Large intestine (tissue), 3 donors: ENCODE results near the gene SCAPER. TPM values are rescaled to one million over a fixed set of nuclear protein-coding genes. Genes with fewer than 3 reads are reported as not detected.

ENCODE experiments used
- DNase-seq, 2 donors: peaks; one replicate each; pipeline versions ENCODE4 v3.0.0 to v3.0.0-alpha.2; 2013
- H3K27ac ChIP-seq: one replicate; pipeline ENCODE4 v1.5.1; 2013; ENCODE audit warnings: low read length
- H3K27me3 ChIP-seq: 2 replicates; pipeline ENCODE4 v1.6.1; 2013; ENCODE audit warnings: low read length; ENCODE audit not compliant: control insufficient read depth, insufficient read depth
- H3K36me3 ChIP-seq: 2 replicates; pipeline ENCODE4 v1.6.1; 2013; ENCODE audit warnings: low read length; ENCODE audit not compliant: control insufficient read depth, insufficient read depth
- H3K4me1 ChIP-seq: one replicate; pipeline ENCODE4 v1.6.1; 2013; ENCODE audit warnings: low read length; ENCODE audit not compliant: control insufficient read depth, insufficient read depth
- H3K4me3 ChIP-seq: one replicate; pipeline ENCODE4 v1.5.1; 2013; ENCODE audit warnings: low read length
- H3K9me3 ChIP-seq: one replicate; pipeline ENCODE4 v1.6.1; 2013; ENCODE audit warnings: mild to moderate bottlenecking, low read depth, low read length, moderate library complexity; ENCODE audit not compliant: control insufficient read depth
- WGBS: methylation state at CpG from one replicate; pipeline ENCODE4 v1.1.5; 2013; ENCODE audit warnings: low lambda C conversion rate; ENCODE audit not compliant: insufficient coverage; 5-methylcytosine and 5-hydroxymethylcytosine counted together
- polyA plus RNA-seq: library from polyadenylated mRNA; unstranded; fragments of 120-200 nt; gene quantifications from one replicate; pipeline ENCODE4 v1.2.1, GENCODE V29; 2013

The SCAPER gene
- polyA plus RNA-seq, 1 donor: 28.0 TPM

- Histone ChIP-seq H3K27ac (no peak overlapping the region), H3K27me3 (peaks cover 51% of the 10 kb centered on the region)
Measured at GRCh38 chr15:76330080-76330680, 575.0 kb downstream of the SCAPER start.

GRCh38 chr15:76328958-76329357, 576.2 kb downstream of the SCAPER start:
- H3K27me3 ChIP-seq: peaks cover 43% of the 10 kb centered on the region

More at GRCh38 chr15:76330080-76330680, 575.0 kb downstream of the SCAPER start:
- Histone ChIP-seq H3K4me3 (no peak overlapping the region), H3K4me1 (peaks cover 2% of the 10 kb centered on the region), H3K36me3 (no peaks in the 10 kb centered on the region), H3K9me3 (peaks cover 2% of the 10 kb centered on the region)
- no peak for DNase-seq
- no CpG with 5 or more reads among the region's 7 CpGs for WGBS

GRCh38 chr15:76328106-76328696, 576.9 kb downstream of the SCAPER start:
- H3K9me3 ChIP-seq: no peaks in the 10 kb centered on the region
- H3K4me3 ChIP-seq: no peak overlapping the region
- no peaks in the 10 kb centered on the region for H3K4me1 ChIP-seq
- no peak overlapping the region for H3K27ac ChIP-seq
- no peak for DNase-seq
- H3K27me3 ChIP-seq: peaks cover 42% of the 10 kb centered on the region
- no peaks in the 10 kb centered on the region for H3K36me3 ChIP-seq
- WGBS: 86% methylated on average over 2 of the region's 8 CpGs

More at GRCh38 chr15:76328958-76329357, 576.2 kb downstream of the SCAPER start:
- Histone ChIP-seq H3K4me1 (no peaks in the 10 kb centered on the region), H3K27ac (no peak overlapping the region), H3K4me3 (no peak overlapping the region), H3K36me3 (no peaks in the 10 kb centered on the region), H3K9me3 (no peaks in the 10 kb centered on the region)
- DNase-seq: no peak
- WGBS: no CpG with 5 or more reads among the region's 4 CpGs

- no peak for DNase-seq
- H3K27ac ChIP-seq: no peak overlapping the region
- no peak overlapping the region for H3K4me3 ChIP-seq
- no peaks in the 10 kb centered on the region for H3K9me3 ChIP-seq
- H3K36me3 ChIP-seq: no peaks in the 10 kb centered on the region
- H3K27me3 ChIP-seq: peaks cover 39% of the 10 kb centered on the region
- H3K4me1 ChIP-seq: no peaks in the 10 kb centered on the region
- 88% methylated on average over 3 of the region's 8 CpGs for WGBS
Measured at GRCh38 chr15:76327191-76328105, 577.7 kb downstream of the SCAPER start.

GRCh38 chr15:76325704-76326103, 579.4 kb downstream of the SCAPER start:
- Histone ChIP-seq H3K9me3 (no peaks in the 10 kb centered on the region), H3K36me3 (no peaks in the 10 kb centered on the region), H3K4me1 (no peaks in the 10 kb centered on the region), H3K4me3 (no peak overlapping the region), H3K27me3 (peaks cover 44% of the 10 kb centered on the region), H3K27ac (no peak overlapping the region)
- DNase-seq: no peak
- no CpG with 5 or more reads among the region's 2 CpGs for WGBS

GRCh38 chr15:76324066-76324465, 581.1 kb downstream of the SCAPER start:
- WGBS: 83% methylated on average over 1 of the region's 3 CpGs
- DNase-seq: no peak
- H3K4me1 ChIP-seq: no peaks in the 10 kb centered on the region
- peaks cover 33% of the 10 kb centered on the region for H3K27me3 ChIP-seq
- H3K4me3 ChIP-seq: no peak overlapping the region
- no peak overlapping the region for H3K27ac ChIP-seq
- no peaks in the 10 kb centered on the region for H3K36me3 ChIP-seq
- H3K9me3 ChIP-seq: no peaks in the 10 kb centered on the region

- no peak overlapping the region for H3K27ac ChIP-seq
- 71% methylated on average over 5 of the region's 5 CpGs for WGBS
Measured at GRCh38 chr15:76321602-76322001, 583.5 kb downstream of the SCAPER start.

GRCh38 chr15:76321171-76321570, 584.0 kb downstream of the SCAPER start:
- no CpG with 5 or more reads among the region's 10 CpGs for WGBS
- H3K9me3 ChIP-seq: no peaks in the 10 kb centered on the region
- no peak for DNase-seq
- no peaks in the 10 kb centered on the region for H3K36me3 ChIP-seq
- peaks cover 22% of the 10 kb centered on the region for H3K27me3 ChIP-seq
- no peaks in the 10 kb centered on the region for H3K4me1 ChIP-seq
- H3K27ac ChIP-seq: no peak overlapping the region
- no peak overlapping the region for H3K4me3 ChIP-seq

More at GRCh38 chr15:76321602-76322001, 583.5 kb downstream of the SCAPER start:
- Histone ChIP-seq H3K9me3 (no peaks in the 10 kb centered on the region), H3K4me1 (no peaks in the 10 kb centered on the region), H3K4me3 (no peak overlapping the region), H3K27me3 (peaks cover 22% of the 10 kb centered on the region), H3K36me3 (no peaks in the 10 kb centered on the region)
- no peak for DNase-seq

- no peaks in the 10 kb centered on the region for H3K9me3 ChIP-seq
- no peak for DNase-seq
- no peak overlapping the region for H3K4me3 ChIP-seq
- peaks cover 19% of the 10 kb centered on the region for H3K27me3 ChIP-seq
- no CpG with 5 or more reads among the region's 6 CpGs for WGBS
- H3K27ac ChIP-seq: no peak overlapping the region
- H3K4me1 ChIP-seq: no peaks in the 10 kb centered on the region
- H3K36me3 ChIP-seq: no peaks in the 10 kb centered on the region
Measured at GRCh38 chr15:76320012-76320411, 585.1 kb downstream of the SCAPER start.

- Histone ChIP-seq H3K9me3 (no peaks in the 10 kb centered on the region), H3K4me3 (no peak overlapping the region), H3K4me1 (peaks cover 3% of the 10 kb centered on the region), H3K27me3 (no peaks in the 10 kb centered on the region), H3K36me3 (peaks cover 2% of the 10 kb centered on the region), H3K27ac (no peak overlapping the region)
- WGBS: 17% methylated on average over 1 of the region's 5 CpGs
- DNase-seq: no peak
Measured at GRCh38 chr15:76313731-76314130, 591.4 kb downstream of the SCAPER start.
